GM18502 (cell line): Measurements from ENCODE around the gene SIVA1.

Source experiments
- ATAC-seq: cut with Tn5 transposase; IDR thresholded peaks from one replicate; pipeline ENCODE4 v1.9.1; 2021; ENCODE audit warnings: mild to moderate bottlenecking; ENCODE audit not compliant: unreplicated experiment, poor library complexity

The SIVA1 gene

DNA sequence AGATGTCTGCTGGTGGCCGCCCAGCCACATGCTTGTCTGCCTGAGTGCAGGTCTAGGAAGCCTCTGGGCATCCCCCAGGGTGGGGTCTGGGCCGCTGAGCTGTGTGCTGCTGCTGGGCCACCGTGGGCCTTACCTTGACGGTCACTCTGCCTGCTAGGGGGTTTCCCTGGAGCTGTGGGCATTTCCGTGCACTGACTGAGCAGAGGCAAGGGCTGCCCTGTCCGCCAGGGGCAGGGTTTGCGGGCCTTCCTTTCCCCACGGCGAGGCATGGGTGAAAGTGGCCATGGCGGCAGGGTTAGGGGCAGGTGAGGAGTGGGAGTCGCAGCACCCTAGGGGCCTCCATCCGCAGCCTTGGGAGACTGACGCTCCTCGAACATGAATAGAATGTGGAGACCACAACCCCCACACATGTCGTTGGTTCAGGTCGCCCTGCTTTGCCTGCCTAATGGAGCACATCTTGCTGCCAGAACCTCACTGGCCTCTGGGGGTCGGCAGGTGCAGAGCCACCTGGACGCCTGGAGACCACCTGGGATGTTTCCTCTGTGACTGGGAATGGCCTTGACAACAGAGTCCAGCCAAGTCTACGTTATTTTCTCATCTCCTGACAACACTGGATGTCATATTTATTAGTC, 50.4 kb downstream of the SIVA1 start:
- ATAC-seq, result no peak

DNA sequence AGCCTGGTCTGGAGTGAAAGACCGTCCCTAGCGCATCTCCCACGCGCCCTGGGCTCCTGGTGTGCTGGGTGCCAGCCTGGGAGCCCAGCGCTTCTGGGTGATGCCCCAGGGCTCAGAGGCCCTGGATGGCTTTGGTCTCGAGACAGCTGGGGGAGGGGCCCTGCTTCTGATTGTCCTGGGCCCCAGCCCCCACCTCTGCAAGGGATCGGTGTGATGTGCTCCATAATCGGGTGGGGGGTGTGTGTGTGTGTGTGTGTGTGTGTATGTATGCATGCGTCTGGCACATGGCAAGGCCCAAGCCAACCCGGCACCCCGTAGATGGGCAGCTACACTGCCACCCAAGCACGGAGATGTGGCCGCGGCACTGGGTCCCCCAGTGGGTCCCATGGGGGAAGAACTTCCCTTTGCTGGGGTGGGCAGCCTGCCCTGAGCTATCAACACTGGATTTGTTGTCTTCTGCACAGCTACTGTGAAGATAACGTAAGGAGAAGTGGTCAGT, 51.0 kb downstream of the SIVA1 start:
- ATAC-seq, result no peak

DNA sequence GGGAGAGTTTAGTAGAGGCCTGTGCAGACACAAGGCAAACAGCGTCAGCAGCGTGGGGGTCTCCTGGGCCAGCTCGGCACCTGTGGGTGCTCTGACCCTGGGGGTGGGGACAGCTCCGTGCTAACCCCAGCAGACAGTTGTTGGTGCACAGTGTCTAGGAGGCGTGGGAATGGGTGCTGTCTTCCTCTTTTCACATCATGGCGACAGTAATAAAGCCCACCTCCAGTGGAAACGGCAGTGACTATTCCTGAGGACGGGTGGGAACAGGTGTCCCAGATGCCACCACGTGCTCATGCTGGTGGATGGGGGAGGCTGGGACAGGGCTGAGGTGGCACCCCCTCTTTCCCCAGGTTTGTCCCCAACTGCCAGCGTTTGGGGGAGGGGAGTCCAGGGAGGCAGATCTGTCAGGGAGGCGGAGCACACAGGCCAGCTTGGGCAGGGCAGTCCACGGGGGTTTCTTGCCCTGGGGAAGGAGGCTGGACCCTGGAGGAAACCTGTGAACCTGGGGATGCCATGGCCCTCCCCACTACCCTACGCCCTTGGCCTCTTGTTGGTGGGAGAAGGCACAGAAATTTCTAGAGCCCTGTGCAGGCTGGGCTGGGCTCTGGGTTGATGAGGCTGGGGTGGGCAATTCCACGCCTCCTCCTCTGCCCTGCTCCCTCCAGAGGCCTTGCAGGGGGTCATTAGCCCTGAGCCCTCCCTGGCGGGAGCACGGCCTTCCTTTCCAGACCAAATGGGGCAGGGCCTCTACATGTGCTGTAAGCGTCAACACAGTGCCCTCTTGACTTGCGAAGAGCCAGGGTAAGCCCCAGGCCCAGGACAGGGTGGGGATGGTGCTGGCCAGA, 51.8 kb downstream of the SIVA1 start:
- no peak for ATAC-seq

DNA sequence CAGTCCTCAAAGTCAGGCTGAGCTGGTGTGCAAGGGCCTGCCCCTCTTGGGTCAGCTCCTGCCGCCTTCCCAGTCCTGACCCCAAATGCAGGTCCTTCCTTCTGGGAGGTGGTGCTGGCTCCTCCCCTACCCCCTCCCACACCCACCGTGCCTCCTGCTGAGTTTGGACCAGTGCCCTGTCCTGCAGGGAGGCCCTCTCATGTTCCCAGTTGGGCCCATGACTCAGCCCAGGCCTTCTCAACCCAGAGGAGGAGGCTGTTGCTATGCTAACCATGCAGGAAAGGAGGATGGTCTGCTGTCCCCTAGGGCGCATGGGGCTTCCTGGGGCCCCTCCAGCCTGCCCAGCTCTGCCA, 52.4 kb downstream of the SIVA1 start:
- no peak for ATAC-seq

DNA sequence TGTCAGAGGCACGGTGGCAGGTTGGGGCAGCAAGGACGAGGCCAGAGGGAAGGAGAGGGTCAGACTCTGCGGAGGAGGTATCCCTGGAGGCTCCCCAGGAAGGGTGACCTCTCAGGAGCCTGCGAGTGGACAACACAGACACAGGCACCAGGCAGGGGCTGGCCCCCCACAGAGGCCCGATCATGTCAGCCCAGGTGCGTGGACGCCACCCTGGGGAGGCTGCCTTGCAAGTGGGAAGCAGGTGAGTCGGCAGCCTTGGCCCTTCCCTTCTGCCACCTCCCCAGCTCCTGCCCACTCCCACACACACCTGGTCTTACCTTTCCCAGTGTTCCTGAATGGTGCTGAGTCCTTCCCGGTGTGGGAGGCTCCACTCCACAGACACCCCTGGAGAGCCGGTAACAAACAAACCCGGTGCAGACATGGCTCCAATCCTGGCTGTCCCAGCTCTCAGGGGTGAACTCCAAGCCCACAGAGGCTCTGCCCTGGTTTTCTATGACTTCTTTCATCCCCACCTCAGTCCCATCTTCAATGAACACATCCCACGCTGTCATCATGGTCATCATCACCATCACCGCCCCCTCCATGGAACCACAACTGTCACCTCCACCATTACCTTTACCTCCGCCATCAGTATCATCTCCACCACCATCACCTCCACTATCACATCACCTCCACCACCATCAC, 53.1 kb downstream of the SIVA1 start:
- ATAC-seq, result no peak

DNA sequence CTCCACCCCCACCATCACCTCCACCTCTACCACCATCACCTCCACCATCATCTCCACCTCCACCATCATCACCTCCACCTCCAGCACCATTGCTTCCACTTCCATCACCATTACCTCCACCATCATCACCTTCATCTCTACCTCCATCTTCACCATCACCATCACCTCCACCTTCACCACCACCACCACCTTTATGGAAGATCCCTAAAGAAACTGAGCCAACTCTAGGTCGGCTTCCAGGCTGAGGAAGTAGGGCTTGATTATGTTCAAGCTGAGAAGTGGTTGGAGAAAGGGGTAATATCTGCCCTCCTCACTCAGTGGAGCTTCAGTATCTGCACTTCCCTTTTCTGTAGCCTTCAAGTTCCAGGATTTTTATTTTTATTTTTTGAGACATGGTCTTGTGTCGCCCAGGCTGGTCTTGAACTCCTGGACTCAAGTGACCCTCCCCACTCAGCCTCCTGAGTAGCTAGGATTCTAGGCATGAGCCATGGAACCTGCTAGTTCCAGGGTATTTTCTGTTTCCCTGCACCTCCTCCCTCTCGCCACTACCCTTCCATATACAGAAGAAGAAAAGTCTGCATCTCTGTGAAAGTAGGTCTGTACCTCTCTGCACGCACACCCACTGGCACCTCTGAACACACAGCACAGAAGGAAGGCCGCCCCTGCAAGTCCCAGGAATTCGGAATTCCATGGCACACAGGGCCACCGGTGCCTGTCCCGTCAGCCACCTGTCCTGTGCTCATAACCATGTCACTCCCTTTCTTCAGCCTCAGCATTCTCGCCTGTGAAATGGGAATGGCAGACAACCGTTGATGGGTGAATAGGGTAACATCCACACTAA, 53.9 kb downstream of the SIVA1 start:
- ATAC-seq, result no peak

DNA sequence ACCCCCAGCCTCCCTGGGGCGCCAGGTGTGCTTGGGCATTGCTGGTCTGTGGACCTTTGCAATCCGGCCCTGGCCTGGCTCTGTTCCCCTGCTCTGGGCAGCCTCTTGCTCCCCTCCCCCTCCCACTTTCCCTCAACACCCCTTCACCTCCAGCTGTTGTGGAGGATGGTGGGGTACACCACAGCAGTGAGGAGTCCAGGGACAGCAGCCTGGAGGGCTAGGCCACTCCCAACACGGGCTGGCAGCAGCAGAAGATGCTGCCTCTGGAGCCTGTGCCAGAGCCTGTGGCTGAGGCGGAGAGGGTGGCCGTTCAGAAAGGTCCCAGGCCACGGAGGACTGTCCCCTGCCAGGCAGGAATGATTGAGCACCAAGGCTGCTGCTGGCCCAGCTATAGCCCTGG, 55.5 kb downstream of the SIVA1 start:
- ATAC-seq, result no peak
